ENCODE data around the gene MOV10L1.
"Not testable (repeated sequence)": the region's sequence is repeated elsewhere in the genome, so short reads cannot be mapped to it uniquely, and the experiment has no call there.

The MOV10L1 gene

DNA sequence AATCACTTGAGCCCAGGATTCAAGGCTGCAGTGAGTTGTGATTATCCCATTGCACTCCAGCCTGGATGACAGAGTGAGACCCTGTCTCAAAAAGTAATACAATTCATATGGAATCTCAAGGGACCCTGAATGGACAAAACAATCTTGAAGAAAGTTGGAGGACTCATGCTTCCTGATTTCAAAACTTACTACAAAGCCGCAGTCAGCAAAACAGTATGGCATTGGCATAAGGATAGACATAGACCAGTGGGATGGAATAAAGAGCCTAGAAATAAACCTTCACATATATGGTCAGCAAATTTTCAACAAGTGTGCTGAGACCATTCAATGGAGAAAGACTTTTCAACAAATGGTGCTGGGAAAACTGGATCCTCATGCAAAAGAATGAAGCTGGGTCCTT is 113.5 kb downstream of the MOV10L1 start:
- H3K9me3 ChIP-seq (ENCODE audit: control insufficient read depth in 2 of 2, low read length in 2 of 2) = no peaks in the 10 kb centered on the region
- no peak overlapping the region for H3K9ac ChIP-seq (ENCODE audit: low read depth in 1 of 2, low read length in 2 of 2)
- peaks cover 11 to 14% of the 10 kb centered on the region in 2 donors for H3K36me3 ChIP-seq (ENCODE audit: control insufficient read depth in 2 of 2, insufficient read depth in 2 of 2, low read length in 2 of 2)
- H3K27ac ChIP-seq (ENCODE audit: low read depth in 2 of 2, low read length in 2 of 2) = no peak overlapping the region
- H3K27me3 ChIP-seq (ENCODE audit: control insufficient read depth in 2 of 2, insufficient read depth in 2 of 2, low read length in 2 of 2) = no peaks in the 10 kb centered on the region
- H3K4me1 ChIP-seq (ENCODE audit: control insufficient read depth in 2 of 2, insufficient read depth in 2 of 2, low read length in 2 of 2) = peaks cover 7 to 15% of the 10 kb centered on the region in 2 donors
- H3K4me3 ChIP-seq (ENCODE audit: low read length in 2 of 2) = no peak overlapping the region

DNA sequence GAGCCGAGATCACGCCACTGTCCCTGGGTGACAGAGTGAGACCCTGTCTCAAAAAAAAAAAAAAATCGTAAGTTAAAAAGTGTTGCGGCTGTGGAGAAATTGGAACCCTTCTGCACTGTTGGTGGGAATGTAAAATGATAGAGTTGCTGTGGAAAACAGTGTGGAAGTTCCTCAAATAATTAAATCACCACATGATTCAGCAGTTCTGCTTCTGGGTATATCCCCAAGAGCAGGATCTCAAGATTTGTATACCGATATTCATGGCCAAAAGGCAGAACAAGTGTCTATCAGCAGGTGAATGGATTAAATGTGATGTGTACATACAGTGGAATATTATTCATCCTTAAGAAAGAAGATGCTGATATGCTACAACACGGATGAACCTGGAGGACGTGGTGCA is 114.8 kb downstream of the MOV10L1 start:
- Histone ChIP-seq H3K9ac (ENCODE audit: low read depth in 1 of 2, low read length in 2 of 2) (no peak overlapping the region), H3K27ac (ENCODE audit: low read depth in 2 of 2, low read length in 2 of 2) (no peak overlapping the region), H3K4me3 (ENCODE audit: low read length in 2 of 2) (no peak overlapping the region), H3K4me1 (ENCODE audit: control insufficient read depth in 2 of 2, insufficient read depth in 2 of 2, low read length in 2 of 2) (peaks cover 7 to 14% of the 10 kb centered on the region in 2 donors), H3K36me3 (ENCODE audit: control insufficient read depth in 2 of 2, insufficient read depth in 2 of 2, low read length in 2 of 2) (peaks cover 11 to 18% of the 10 kb centered on the region in 2 donors), H3K27me3 (ENCODE audit: control insufficient read depth in 2 of 2, insufficient read depth in 2 of 2, low read length in 2 of 2) (no peaks in the 10 kb centered on the region), H3K9me3 (ENCODE audit: control insufficient read depth in 2 of 2, low read length in 2 of 2) (no peaks in the 10 kb centered on the region)

DNA sequence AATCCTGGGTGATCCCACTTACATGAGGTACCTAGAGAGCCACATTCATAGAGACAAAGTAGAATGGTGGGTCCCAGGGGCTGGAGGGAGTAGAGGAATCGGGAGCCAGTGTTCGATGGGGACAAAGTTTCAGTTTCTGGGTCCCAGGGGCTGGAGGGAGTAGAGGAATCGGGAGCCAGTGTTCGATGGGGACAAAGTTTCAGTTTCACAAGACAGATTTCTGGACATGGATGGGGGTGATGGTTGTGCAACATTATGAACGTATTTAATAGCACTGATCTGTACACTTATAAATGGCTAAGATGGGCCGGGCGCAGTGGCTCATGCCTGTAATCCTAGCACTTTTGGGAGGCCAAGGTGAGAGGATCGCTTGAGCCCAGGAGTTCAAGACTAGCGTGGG is 115.2 kb downstream of the MOV10L1 start:
- not testable (repeated sequence) for H3K27ac ChIP-seq (ENCODE audit: low read depth in 2 of 2, low read length in 2 of 2); H3K4me3 ChIP-seq (ENCODE audit: low read length in 2 of 2); H3K9me3 ChIP-seq (ENCODE audit: control insufficient read depth in 2 of 2, low read length in 2 of 2); H3K27me3 ChIP-seq (ENCODE audit: control insufficient read depth in 2 of 2, insufficient read depth in 2 of 2, low read length in 2 of 2); H3K9ac ChIP-seq (ENCODE audit: low read depth in 1 of 2, low read length in 2 of 2)
- Histone ChIP-seq H3K4me1 (ENCODE audit: control insufficient read depth in 2 of 2, insufficient read depth in 2 of 2, low read length in 2 of 2) (peaks cover 7 to 10% of the 10 kb centered on the region in 2 donors), H3K36me3 (ENCODE audit: control insufficient read depth in 2 of 2, insufficient read depth in 2 of 2, low read length in 2 of 2) (peaks cover 13 to 18% of the 10 kb centered on the region in 2 donors)

DNA sequence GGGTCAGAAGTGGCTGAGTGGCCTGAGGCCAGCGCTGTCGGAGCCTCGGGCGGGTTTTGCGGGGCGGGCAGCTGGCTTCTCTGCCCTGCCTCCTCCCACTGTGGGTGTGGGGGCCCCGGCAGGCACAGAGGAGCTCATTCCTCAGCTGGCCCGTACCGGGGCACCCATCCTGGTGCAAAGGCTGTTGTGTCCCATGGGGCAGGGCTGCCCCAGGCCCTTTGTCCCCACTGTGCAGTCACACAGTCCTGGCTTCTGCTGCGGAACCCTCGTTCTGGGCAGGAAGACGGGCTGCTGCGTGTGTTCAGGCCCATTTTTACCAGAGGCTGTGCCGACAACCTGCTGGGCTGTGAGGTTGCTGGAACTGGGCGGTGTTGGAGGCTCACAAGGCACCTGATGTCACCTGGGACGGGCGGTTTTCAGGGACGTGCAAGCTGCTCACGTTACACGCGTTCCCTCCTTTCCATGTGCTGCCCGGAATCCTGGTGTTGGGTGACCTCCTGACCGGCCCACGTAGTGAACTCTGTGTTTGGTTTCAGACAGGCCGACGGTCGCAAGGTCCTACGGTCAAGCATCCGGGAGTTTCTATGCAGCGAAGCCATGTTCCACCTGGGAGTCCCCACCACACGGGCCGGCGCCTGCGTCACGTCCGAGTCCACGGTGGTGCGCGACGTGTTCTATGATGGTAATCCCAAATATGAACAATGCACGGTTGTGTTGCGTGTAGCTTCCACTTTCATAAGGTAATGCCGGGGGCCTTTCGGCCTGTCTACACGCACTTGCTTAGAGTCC is 116.2 kb downstream of the MOV10L1 start:
- no peak overlapping the region for H3K9ac ChIP-seq (ENCODE audit: low read depth in 1 of 2, low read length in 2 of 2)
- no peaks in the 10 kb centered on the region for H3K27me3 ChIP-seq (ENCODE audit: control insufficient read depth in 2 of 2, insufficient read depth in 2 of 2, low read length in 2 of 2)
- H3K9me3 ChIP-seq (ENCODE audit: control insufficient read depth in 2 of 2, low read length in 2 of 2) = no peaks in the 10 kb centered on the region
- no peak overlapping the region for H3K27ac ChIP-seq (ENCODE audit: low read depth in 2 of 2, low read length in 2 of 2)
- H3K4me3 ChIP-seq (ENCODE audit: low read length in 2 of 2) = no peak overlapping the region
- H3K36me3 ChIP-seq (ENCODE audit: control insufficient read depth in 2 of 2, insufficient read depth in 2 of 2, low read length in 2 of 2) = peaks cover 20 to 24% of the 10 kb centered on the region in 2 donors
- H3K4me1 ChIP-seq (ENCODE audit: control insufficient read depth in 2 of 2, insufficient read depth in 2 of 2, low read length in 2 of 2) = peaks cover 7 to 10% of the 10 kb centered on the region in 2 donors

DNA sequence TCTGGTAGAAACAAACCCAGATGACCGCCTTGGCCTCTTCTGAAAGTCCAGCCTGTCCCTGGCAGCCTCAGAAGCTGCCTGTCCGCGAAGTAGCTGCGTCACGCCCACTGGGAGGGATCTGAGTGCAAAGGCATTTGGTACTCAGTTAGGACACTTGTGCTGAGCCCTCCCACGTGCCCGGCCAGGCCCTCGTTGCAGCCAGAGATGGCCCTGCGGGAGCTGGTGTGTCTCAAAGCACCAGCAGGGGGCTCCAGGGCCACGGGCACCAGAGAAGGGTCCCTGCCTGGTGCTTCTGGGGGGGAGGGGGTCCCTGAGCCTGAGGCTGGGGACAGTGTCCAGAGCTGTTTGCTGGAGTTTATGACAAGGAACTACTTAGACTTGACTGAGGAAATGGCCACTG is 116.8 kb downstream of the MOV10L1 start:
- no peak overlapping the region for H3K27ac ChIP-seq (ENCODE audit: low read depth in 2 of 2, low read length in 2 of 2)

DNA sequence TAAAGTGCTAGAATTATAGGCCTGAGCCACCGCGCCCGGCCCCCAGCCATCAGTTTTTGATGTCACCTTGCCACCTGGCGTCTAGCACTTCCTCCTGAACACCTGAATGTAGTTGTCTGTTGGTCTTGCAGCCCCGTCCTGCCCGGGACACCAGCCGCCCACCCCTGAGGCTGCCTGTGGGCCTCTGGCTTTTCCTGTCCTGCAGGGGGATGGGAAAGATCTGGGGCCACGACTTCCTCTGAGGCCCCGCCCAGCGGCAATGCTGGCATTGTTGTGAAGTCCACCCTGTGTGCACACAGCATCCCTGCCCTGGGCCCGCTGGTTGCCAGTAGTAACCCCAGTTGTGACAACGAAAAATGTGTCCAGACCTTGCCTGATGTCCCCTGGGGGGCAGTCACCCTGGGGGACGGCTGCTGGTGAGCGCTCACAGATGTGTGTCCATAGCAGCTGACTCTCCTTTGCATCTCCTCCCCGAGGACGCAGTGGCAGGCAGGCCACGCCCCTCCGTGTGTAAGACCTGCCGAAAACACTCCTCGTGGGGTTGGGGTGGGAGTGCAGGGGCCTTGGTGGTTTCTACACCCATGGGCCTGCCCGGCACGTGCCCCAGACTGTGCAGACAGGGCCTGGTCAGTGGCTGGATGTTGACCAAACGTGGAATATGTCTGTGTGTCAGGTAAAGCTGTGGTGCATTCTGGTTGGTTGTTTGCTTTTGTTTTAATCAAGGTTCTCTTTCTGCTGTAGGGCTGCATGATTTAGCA is 117.8 kb downstream of the MOV10L1 start:
- H3K27ac ChIP-seq (ENCODE audit: low read depth in 2 of 2, low read length in 2 of 2) = no peak overlapping the region

More for the DNA sequence above, 116.8 kb downstream of the MOV10L1 start:
- Histone ChIP-seq H3K27me3 (ENCODE audit: control insufficient read depth in 2 of 2, insufficient read depth in 2 of 2, low read length in 2 of 2) (no peaks in the 10 kb centered on the region), H3K4me3 (ENCODE audit: low read length in 2 of 2) (no peak overlapping the region), H3K36me3 (ENCODE audit: control insufficient read depth in 2 of 2, insufficient read depth in 2 of 2, low read length in 2 of 2) (peaks cover 24 to 30% of the 10 kb centered on the region in 2 donors), H3K9ac (ENCODE audit: low read depth in 1 of 2, low read length in 2 of 2) (no peak overlapping the region), H3K4me1 (ENCODE audit: control insufficient read depth in 2 of 2, insufficient read depth in 2 of 2, low read length in 2 of 2) (peaks cover 7 to 10% of the 10 kb centered on the region in 2 donors), H3K9me3 (ENCODE audit: control insufficient read depth in 2 of 2, low read length in 2 of 2) (no peaks in the 10 kb centered on the region)

DNA sequence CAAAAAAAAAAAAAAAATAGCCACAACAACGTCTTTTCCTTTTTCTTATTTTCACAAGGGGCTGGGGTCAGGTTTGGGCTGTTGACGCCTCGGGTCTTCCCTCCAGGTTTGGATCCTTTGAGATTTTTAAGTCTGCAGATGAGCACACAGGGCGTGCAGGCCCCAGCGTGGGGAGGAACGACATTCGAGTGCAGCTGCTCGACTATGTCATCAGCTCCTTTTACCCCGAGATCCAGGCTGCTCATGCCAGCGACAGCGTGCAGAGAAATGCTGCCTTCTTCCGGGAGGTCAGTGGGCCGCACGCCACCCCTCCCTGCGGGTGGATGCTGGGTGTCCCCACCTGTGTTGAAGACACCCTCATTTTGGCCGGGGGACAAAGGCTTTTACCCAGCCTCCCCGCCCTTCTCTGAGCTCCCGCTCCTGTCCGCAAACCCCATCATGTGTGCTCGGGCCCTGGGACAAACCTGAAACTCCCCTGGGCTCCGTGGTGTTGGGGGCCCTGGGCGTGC is 118.7 kb downstream of the MOV10L1 start:
- no peak overlapping the region for H3K4me3 ChIP-seq (ENCODE audit: low read length in 2 of 2)
- H3K27me3 ChIP-seq (ENCODE audit: control insufficient read depth in 2 of 2, insufficient read depth in 2 of 2, low read length in 2 of 2) = no peaks in the 10 kb centered on the region
- no peak overlapping the region for H3K9ac ChIP-seq (ENCODE audit: low read depth in 1 of 2, low read length in 2 of 2)
- peaks cover 36 to 38% of the 10 kb centered on the region in 2 donors for H3K36me3 ChIP-seq (ENCODE audit: control insufficient read depth in 2 of 2, insufficient read depth in 2 of 2, low read length in 2 of 2)
- H3K27ac ChIP-seq (ENCODE audit: low read depth in 2 of 2, low read length in 2 of 2) = no peak overlapping the region
- no peaks in the 10 kb centered on the region for H3K9me3 ChIP-seq (ENCODE audit: control insufficient read depth in 2 of 2, low read length in 2 of 2)
- H3K4me1 ChIP-seq (ENCODE audit: control insufficient read depth in 2 of 2, insufficient read depth in 2 of 2, low read length in 2 of 2) = peaks cover 0 to 3% of the 10 kb centered on the region in 2 donors

More for the DNA sequence above, 117.8 kb downstream of the MOV10L1 start:
- H3K4me3 ChIP-seq (ENCODE audit: low read length in 2 of 2) = no peak overlapping the region
- H3K36me3 ChIP-seq (ENCODE audit: control insufficient read depth in 2 of 2, insufficient read depth in 2 of 2, low read length in 2 of 2) = peaks cover 28 to 33% of the 10 kb centered on the region in 2 donors
- H3K27me3 ChIP-seq (ENCODE audit: control insufficient read depth in 2 of 2, insufficient read depth in 2 of 2, low read length in 2 of 2) = no peaks in the 10 kb centered on the region
- H3K9me3 ChIP-seq (ENCODE audit: control insufficient read depth in 2 of 2, low read length in 2 of 2) = no peaks in the 10 kb centered on the region
- H3K9ac ChIP-seq (ENCODE audit: low read depth in 1 of 2, low read length in 2 of 2) = no peak overlapping the region
- H3K4me1 ChIP-seq (ENCODE audit: control insufficient read depth in 2 of 2, insufficient read depth in 2 of 2, low read length in 2 of 2) = peaks cover 0 to 3% of the 10 kb centered on the region in 2 donors

DNA sequence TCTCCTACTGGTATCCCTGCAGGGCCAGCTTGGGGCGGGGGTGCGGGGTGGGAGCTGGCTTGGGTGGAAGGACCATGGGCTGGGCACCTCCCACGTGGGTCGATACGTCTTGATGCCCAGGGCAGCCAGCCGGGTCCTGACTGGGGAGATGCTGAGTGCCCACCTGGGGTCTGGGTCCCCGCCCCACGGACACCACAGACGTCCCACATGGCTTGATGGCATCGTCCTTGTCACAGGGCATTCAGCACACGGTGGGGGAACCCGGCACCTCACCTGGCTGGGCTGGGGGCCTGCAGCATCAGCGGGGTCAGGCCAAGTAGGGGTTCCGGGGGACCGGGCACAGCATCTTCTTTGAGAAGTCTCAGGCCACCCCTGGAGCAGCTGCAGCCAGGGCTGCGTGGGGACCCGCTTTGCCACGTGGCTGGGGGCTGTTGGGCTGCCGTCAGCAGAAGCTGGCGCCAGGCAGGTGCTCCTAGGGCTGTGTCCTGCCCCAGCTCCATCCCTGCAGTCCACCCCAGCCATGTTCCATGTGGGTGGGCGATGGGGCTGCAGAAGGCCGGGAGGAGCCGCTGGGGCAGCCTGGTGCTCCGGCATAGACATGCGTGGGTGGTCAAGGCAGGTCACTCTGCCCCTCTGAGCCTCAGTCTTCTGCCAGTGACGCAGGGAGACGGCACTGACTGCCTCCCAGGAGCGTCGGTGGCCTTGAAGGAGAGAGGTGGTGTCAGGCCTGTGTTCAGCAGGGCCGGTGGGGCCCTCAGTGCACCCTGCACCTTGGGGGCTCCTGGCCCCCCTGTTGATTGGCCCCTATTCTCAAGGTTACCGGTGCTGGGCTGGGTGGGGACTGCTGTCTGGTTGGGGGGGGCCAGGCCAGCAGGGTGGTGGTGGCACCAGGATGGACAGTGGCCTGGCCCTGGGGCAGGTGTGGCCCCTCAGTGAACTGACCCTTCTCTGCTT is 119.4 kb downstream of the MOV10L1 start:
- no peak overlapping the region for H3K9ac ChIP-seq (ENCODE audit: low read depth in 1 of 2, low read length in 2 of 2)
- peaks cover 39 to 40% of the 10 kb centered on the region in 2 donors for H3K36me3 ChIP-seq (ENCODE audit: control insufficient read depth in 2 of 2, insufficient read depth in 2 of 2, low read length in 2 of 2)
- peaks cover 0 to 3% of the 10 kb centered on the region in 2 donors for H3K4me1 ChIP-seq (ENCODE audit: control insufficient read depth in 2 of 2, insufficient read depth in 2 of 2, low read length in 2 of 2)
- H3K27ac ChIP-seq (ENCODE audit: low read depth in 2 of 2, low read length in 2 of 2) = no peak overlapping the region
- no peak overlapping the region for H3K4me3 ChIP-seq (ENCODE audit: low read length in 2 of 2)
- no peaks in the 10 kb centered on the region for H3K9me3 ChIP-seq (ENCODE audit: control insufficient read depth in 2 of 2, low read length in 2 of 2)
- no peaks in the 10 kb centered on the region for H3K27me3 ChIP-seq (ENCODE audit: control insufficient read depth in 2 of 2, insufficient read depth in 2 of 2, low read length in 2 of 2)

DNA sequence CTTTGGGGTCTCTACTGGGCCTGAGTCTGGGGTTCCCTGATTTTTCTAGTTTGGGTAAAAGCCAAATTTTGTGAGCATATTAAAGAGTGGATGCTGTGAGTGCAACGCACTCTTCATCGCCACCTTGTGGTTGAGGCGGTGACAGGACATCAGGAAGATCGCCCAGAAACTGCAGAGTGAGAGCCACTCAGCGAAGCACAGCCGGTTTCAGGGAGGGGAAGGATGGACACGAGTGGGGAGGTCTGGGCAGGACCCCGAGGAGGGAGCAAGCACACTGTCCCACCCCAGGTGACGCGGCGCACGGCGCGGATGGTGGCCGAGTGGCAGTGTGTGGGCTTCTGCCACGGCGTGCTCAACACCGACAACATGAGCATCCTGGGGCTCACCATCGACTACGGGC is 120.1 kb downstream of the MOV10L1 start:
- H3K9ac ChIP-seq (ENCODE audit: low read depth in 1 of 2, low read length in 2 of 2) = no peak overlapping the region
- peaks cover 43% of the 10 kb centered on the region in 2 donors for H3K36me3 ChIP-seq (ENCODE audit: control insufficient read depth in 2 of 2, insufficient read depth in 2 of 2, low read length in 2 of 2)
- H3K9me3 ChIP-seq (ENCODE audit: control insufficient read depth in 2 of 2, low read length in 2 of 2) = no peaks in the 10 kb centered on the region
- H3K27me3 ChIP-seq (ENCODE audit: control insufficient read depth in 2 of 2, insufficient read depth in 2 of 2, low read length in 2 of 2) = no peaks in the 10 kb centered on the region
- H3K27ac ChIP-seq (ENCODE audit: low read depth in 2 of 2, low read length in 2 of 2) = no peak overlapping the region
- H3K4me1 ChIP-seq (ENCODE audit: control insufficient read depth in 2 of 2, insufficient read depth in 2 of 2, low read length in 2 of 2) = peaks cover 0 to 3% of the 10 kb centered on the region in 2 donors
- H3K4me3 ChIP-seq (ENCODE audit: low read length in 2 of 2) = no peak overlapping the region

Measured in mucosa of rectum (tissue), 2 donors.